NCI-H69 (cell line): ENCODE measurements around the gene SPATA24.
"Not testable (repeated sequence)": the region's sequence is repeated elsewhere in the genome, so short reads cannot be mapped to it uniquely, and the experiment has no call there.

ENCODE experiments used
- DNase-seq: peaks from one replicate; lab custom pipeline; 2025; lab: John Stamatoyannopoulos, UW

Gene SPATA24

DNA sequence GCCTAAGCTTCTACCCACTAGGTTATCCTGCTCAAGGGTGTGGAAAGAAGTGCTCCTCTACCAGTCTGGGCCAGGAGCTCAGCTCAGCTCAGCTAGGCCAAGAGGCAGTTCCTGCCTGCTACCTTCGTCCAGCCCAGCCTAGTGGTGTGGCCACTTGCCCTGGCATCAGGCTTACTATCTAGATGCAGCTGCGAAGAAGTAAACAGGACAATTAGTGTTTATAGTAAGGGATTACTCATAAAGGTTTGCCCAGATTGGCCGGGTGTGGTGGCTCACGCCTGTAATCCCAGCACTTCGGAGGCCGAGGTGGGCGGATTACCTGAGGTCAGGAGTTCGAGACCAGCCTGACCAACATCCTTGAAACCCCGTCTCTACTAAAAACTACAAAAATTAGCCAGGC, 12.8 kb upstream of the SPATA24 start:
- no peak for DNase-seq

GRCh38 chr5:139415869-139416268, 12.0 kb upstream of the SPATA24 start:
- DNase-seq, result no peak

- DNase-seq, result no peak
Measured at GRCh38 chr5:139415221-139415861, 11.5 kb upstream of the SPATA24 start.

GRCh38 chr5:139414581-139415130, 10.8 kb upstream of the SPATA24 start:
- no peak for DNase-seq

DNA sequence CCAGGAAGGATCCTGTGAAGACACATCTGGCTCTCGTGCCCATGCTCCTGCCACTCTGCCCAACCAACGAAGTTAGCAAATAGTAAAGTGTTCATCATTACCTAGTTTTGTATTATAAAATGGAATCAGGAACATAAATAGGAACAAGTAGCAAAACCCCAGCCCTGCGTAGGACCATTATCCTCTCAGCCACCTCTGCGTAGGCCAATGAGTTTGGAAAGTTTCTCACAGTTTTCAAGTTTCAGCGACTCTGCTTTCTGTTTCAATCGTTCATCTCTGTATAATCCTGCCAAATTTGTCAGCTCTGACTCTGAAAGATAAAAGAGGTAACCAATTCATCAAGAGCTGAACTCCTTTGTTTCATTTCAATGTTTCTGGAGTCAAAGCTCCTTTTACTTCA, 10.1 kb upstream of the SPATA24 start:
- DNase-seq, result no peak

DNA sequence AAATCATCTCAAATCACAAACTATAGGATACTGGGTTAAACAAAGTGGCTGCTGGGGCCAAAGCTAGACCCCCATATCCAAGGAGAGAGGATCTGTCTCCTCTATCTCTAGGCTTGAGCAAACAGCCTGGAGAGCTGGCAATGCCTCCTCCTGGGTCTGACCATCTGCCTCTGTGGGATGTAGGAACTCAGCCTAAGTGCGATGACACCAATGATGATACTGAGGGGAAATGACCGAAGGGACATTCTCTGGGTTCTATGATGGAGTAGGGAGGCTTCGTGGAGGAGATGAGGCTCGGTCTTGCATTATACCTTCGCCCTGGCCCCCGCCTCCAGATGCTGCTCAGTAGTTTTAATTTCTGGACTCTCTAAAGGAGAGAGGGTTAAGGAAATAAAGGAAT, 9.3 kb upstream of the SPATA24 start:
- no peak for DNase-seq

DNA sequence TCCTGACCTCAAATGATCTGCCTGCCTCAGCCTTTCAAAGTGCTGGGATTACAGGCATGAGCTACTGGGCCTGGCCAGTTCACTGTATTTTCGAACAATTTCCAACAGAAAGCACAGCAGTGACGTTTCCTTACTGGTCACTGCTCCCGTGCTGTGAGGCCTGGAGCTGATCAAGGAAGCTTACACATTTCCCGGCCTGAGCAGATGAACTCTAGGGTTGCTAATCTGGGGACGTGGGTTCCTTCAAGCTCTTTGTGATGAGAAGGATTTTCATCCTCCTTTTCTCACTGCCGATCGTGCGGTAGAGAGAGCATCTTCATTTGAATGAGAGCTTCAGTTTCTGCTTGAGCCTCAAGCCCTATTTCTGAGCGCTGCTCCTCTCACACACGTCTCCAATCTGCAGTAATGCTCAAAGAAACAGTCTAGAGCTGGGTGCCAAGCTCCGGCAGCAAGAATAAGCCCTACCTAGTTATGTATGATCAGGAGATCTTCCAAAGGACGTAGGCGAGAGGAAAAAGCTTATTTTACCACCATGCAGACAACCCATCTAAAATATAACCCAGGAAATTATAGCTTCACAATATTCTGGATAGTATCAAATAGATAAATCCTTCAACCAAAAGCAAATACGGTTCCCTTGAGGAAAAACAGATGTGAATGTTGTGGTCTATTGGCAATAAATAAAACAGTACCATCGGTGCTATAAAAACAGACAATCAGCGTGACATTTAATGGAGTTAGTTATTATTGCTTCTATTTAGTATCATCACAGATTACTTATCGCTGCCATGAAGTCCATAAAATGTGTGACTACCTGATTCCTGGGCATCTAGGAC, 7.3 kb upstream of the SPATA24 start:
- no peak for DNase-seq

DNA sequence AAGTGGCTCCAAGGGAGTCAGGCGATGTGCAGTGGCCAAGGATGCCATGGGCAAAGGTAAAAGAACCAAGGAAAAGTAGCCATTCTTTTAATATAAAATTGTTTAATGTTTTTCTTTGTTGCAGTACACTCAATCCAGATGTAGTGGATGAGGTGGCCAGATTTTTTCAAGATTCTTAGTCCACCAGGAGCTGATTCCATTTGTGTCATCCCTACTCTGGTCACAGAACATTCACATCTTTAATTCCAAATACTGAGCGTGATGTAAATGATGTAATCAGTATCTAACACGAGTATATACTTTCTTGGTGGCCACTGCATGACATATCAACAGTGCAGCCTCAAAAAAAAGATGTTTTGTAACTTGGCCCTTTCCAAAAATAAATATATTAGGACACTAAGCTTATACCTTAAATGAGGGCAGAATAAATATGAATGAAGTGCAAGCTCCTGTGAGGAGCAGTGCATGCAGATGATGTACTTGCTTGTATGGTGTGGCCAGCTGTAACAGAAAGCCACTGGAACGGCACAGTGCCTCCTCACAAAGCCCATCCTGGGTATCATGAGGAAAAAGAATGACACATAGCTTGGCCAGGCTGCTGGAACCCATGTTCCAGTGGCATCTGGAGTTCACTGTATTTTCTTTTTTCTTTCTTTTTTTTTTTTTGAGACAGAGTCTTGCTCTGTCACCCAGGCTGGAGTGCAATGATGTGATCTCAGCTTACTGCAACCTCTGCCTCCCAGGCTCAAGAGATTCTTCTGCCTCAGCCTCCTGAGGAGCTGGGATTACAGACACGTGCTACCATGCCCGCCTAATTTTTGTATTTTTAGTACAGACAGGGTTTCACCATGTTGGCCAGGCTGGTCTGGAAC, 6.5 kb upstream of the SPATA24 start:
- no peak for DNase-seq

DNA sequence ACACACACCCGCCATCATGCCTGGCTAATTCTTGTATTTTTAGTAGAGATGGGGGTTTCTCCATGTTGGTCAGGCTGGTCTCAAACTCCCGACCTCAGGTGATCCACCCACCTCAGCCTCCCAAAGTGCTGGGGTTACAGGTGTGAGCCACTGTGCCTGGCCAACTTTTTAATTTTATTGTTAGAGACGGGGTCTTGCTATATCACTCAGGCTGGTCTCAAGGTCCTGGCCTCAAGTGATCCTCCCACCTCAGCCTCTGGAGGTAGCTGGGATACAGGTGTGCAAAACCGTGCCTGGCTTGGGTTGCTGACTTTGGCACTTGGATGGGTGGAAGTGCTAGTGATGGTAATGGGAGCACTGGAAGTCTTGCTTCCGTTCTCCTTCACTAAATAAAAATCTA, 5.2 kb upstream of the SPATA24 start:
- DNase-seq, result not testable (repeated sequence)

DNA sequence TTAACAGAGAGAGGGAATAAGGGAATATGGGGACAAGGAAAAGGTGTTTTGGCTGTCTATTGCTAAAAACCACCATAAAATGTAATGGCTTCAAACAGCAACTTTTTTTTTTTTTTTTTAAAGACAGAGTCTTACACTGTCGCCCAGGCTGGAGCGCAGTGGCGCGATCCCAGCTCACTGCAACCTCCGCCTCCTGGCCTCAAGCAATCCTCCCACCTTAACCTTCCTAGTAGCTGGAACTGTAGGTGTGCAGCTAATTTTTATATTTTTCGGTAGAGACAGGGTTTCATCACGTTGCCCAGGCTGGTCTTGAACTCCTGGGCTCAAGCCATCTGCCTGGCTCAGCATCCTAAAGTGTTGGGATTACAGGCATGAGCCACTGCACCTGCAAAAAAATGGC, 4.3 kb upstream of the SPATA24 start:
- DNase-seq, result no peak

GRCh38 chr5:139407517-139407916, 3.6 kb upstream of the SPATA24 start:
- DNase-seq, result peak; percentile 93

DNA sequence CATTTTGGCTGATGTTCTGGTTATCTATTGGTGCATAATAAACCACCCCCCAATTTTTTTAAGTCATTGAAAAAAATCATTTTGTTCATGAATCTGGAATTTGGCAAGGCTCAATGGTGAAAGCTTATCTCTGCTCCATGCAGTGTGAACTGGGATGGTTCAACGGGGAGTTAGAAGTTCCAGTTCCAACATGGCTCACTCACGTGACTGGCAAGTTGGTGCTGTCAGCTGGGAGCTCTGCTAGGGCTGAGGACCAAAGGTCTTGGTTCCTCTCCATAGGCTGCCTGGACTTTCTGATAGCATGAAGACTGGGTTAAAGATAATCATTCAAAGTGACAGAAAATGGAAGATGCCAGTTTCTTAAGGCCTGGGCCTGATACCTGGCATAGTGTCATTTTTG, 3.1 kb upstream of the SPATA24 start:
- no peak for DNase-seq

- DNase-seq, result peak; percentile 43
Measured at GRCh38 chr5:139404484-139404840, 573 bp upstream of the SPATA24 start.

GRCh38 chr5:139403418-139403786, 487 bp downstream of the SPATA24 start:
- no peak for DNase-seq

DNA sequence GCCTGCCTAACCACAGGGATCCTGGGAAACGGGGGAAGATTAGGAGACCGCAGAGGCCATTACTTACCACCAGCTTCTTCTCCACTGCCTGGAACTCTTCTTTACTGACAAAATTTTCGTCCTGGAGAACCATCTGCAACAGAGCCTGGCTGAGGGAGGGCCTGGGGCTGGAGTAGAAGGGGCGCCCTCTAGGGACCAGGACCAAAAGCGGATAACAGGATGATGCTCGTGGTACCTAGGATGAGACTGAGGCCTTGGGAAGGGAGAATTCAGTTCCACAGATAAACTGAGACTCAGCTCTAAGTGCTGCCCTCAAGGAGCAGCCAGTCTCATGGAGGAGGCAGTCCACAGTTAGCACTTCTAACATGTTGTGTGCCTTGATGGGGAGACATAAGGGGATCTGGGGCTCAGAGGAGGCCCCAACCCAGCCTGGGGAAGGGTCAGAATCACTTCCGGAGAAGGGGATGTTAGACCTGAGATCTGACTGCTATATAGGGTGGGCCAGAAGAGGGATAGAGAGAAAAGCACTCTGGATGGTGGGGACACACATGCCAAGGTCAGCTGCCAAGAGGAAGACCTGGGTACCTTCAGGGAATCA, 1.2 kb downstream of the SPATA24 start:
- DNase-seq, result peak; percentile 62

DNA sequence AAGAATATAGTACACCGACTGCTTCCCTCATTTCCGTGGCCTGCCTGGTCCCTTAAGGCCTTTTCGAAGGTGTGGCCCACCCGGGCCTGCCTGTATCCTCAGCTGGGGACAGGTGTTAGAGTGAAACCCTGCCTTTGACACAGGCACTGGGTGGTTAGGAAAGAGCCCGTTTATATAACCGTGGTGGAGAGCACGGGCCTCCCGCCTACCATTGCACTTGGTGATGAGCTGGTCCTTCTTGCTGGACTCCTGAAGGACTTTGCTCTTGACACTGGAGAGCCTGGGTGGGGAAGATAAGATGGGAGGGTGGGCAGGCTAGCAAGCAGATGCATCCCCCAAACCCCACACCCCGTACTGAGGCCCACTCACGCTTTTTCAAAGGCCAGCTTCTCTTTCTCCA, 2.3 kb downstream of the SPATA24 start:
- no peak for DNase-seq

- DNase-seq, result no peak
Measured at GRCh38 chr5:139399501-139400121, 4.3 kb downstream of the SPATA24 start.

DNA sequence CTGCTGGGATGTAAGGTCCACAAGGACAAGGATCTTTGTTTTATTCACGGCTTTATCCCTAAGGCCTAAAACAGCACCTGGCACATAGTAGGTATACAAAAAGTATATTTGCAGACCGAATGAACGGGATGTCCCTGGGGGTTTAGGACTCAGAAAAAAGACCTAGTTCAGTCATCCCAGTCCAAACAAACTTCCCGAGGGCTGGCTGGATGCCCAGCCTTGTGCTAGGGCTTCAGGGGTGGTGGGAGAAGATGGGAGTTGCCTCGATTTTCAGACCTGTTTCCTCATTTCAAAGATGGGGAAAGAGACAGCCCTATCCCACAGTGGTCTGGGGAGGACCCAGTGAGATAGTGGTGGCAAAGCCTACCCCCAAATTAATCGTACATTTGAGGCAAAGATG, 6.0 kb downstream of the SPATA24 start:
- peak; percentile 77 for DNase-seq

DNA sequence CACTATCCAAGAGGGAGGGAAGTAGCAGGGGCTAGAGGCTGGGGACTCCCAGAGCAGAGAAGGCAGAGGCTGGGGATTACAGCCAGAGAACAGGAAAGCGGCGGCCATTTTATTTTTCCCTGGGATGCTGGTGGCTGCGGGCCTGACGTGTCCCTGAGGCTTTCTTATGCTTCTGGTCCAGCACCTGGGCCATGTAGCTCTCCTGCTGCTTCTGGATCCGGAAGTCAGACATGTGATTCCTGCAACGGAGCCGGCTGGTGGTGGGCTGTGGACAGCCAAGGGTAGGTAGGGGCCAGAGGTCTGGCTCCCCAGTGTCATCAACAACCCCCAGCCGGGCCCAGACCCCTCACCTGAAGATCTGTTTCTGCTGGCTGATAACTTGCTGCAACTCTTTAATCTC, 7.2 kb downstream of the SPATA24 start:
- no peak for DNase-seq

DNA sequence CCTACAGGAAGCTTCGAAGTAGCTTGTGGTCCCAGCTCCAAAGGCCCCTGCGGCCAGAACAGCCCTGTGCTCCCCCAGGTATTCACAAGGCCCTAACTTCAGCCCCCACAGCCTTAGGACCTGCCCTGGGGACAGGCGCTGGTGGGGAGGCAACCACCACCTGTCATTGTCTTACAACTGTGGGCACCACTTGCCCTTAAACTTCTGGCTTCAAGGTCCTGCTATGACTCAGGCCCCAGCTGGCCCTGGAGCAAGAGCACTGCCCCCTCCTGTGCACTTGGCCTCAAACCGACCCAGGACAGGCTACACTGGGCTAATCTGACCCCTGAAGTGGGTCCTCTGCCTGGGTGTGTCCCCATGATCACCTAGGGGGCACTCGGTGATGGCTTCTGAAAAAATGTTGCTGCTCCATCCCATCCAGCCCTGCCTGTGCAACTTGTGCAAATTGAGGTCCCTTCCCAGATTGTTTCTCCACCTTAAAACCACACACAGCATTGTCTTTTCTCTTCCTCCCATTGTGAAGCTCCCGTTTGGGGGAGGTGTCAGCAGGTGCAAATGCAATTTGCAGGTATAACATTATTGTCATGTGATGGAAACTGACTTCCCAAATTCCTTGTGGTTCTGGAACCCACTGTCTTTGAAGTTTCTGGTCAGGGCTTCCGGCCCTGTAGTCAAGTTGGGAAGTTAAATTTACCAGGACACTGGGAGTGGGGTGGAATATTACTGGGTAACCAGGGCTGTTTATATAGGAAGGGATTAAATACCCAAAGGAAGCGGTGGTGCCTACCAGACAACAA, 7.8 kb downstream of the SPATA24 start:
- DNase-seq, result no peak
